Vagina (tissue), 2 donors: ENCODE results near the gene PIGM.

Source experiments
- CTCF ChIP-seq, 3 experiments: fragments of 450-650 bp in 2 of 3; fragments of 200-600 bp in 1 of 3; sonication (generic) in 1 of 3; IDR thresholded peaks; one replicate each; pipeline ENCODE4 v1.5.1; 2017 to 2019; ENCODE audit warnings: antibody characterized with exemption in 3 of 3, mild to moderate bottlenecking in 2 of 3, moderate library complexity in 2 of 3
- POLR2A ChIP-seq, 2 donors: fragments of 450-650 bp; IDR thresholded peaks; one replicate each; pipeline ENCODE4 v1.6.1; 2017; ENCODE audit warnings: antibody characterized with exemption in 2 of 2, mild to moderate bottlenecking in 2 of 2, moderate library complexity in 2 of 2

GRCh38 chr1:160046494-160047110, 14.8 kb upstream of the PIGM start:
- TF ChIP-seq POLR2A (IDR thresholded peaks at IDR 0.05) (no peak), CTCF (IDR thresholded peaks at IDR 0.05) (peak; percentile 25 to 58 (median 35))
